GM06990 (cell line): ENCODE results near the gene PCDHA5.

ENCODE experiments used
- DNase-seq: peaks from one replicate; pipeline ENCODE4 v3.0.0-alpha.2; 2011; ENCODE audit not compliant: insufficient read length; ENCODE audit errors: extremely low read depth
- H3K27me3 ChIP-seq: replicated peaks from 2 replicates; pipeline ENCODE4 v1.6.0; 2011; ENCODE audit warnings: low read length; ENCODE audit not compliant: control insufficient read depth, insufficient read depth
- H3K36me3 ChIP-seq: 2 replicates; pipeline ENCODE4 v1.5.1; 2011; ENCODE audit warnings: low read length; ENCODE audit not compliant: control insufficient read depth, insufficient read depth
- H3K4me3 ChIP-seq: replicated peaks from 2 replicates; pipeline ENCODE4 v1.5.1; 2011; ENCODE audit warnings: low read depth, mild to moderate bottlenecking, control low read depth, low read length
- TF ChIP-seq, protein P1 (sequence below): IDR thresholded peaks from 2 replicates; pipeline ENCODE4 v1.5.1; 2011; ENCODE audit warnings: low read length, control low read depth, mild to moderate bottlenecking, inconsistent platforms; ENCODE audit not compliant: insufficient read depth, poor library complexity, severe bottlenecking

Gene PCDHA5

DNA sequence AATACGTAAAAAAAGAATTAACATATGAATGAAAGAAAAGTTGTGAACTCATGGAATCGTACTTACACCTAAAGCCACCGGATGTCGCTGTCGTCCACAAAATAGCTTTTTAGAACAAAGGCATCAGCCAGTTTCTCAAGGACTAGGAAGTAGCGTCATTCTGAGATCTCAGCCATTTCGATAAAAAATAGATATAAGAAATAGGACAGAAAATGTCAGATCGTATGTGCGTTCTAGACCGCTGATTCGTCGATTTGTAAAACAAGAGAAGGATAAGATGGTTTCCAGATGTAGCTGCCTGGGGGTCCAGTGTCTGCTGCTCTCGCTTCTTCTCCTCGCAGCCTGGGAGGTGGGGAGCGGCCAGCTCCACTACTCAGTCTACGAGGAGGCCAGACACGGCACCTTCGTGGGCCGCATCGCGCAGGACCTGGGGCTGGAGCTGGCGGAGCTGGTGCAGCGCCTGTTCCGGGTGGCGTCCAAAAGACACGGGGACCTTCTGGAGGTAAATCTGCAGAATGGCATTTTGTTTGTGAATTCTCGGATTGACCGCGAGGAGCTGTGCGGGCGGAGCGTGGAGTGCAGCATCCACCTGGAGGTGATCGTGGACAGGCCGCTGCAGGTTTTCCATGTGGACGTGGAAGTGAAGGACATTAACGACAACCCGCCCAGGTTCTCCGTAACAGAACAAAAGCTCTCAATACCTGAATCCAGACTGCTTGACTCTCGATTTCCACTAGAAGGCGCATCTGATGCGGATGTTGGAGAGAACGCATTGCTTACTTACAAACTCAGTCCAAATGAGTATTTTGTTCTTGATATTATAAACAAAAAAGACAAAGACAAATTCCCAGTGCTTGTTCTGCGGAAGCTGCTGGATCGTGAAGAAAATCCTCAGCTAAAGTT lies 34.6 kb downstream of the PCDHA5 start, which contains the start of gene PCDHA10:
Gene PCDHA10, plus strand, starts transcription at position 126 of the 903 bp plus-strand sequence. Its CDS starts 152 bp downstream, at position 278.
- TF ChIP-seq, protein P1, sequence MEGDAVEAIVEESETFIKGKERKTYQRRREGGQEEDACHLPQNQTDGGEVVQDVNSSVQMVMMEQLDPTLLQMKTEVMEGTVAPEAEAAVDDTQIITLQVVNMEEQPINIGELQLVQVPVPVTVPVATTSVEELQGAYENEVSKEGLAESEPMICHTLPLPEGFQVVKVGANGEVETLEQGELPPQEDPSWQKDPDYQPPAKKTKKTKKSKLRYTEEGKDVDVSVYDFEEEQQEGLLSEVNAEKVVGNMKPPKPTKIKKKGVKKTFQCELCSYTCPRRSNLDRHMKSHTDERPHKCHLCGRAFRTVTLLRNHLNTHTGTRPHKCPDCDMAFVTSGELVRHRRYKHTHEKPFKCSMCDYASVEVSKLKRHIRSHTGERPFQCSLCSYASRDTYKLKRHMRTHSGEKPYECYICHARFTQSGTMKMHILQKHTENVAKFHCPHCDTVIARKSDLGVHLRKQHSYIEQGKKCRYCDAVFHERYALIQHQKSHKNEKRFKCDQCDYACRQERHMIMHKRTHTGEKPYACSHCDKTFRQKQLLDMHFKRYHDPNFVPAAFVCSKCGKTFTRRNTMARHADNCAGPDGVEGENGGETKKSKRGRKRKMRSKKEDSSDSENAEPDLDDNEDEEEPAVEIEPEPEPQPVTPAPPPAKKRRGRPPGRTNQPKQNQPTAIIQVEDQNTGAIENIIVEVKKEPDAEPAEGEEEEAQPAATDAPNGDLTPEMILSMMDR: no peak
- no peak within 1 kb of the TSS for H3K4me3 ChIP-seq
- H3K36me3 ChIP-seq: no peaks in the 10 kb centered on the region
- DNase-seq: no peak
- H3K27me3 ChIP-seq: no peaks in the 10 kb centered on the region

DNA sequence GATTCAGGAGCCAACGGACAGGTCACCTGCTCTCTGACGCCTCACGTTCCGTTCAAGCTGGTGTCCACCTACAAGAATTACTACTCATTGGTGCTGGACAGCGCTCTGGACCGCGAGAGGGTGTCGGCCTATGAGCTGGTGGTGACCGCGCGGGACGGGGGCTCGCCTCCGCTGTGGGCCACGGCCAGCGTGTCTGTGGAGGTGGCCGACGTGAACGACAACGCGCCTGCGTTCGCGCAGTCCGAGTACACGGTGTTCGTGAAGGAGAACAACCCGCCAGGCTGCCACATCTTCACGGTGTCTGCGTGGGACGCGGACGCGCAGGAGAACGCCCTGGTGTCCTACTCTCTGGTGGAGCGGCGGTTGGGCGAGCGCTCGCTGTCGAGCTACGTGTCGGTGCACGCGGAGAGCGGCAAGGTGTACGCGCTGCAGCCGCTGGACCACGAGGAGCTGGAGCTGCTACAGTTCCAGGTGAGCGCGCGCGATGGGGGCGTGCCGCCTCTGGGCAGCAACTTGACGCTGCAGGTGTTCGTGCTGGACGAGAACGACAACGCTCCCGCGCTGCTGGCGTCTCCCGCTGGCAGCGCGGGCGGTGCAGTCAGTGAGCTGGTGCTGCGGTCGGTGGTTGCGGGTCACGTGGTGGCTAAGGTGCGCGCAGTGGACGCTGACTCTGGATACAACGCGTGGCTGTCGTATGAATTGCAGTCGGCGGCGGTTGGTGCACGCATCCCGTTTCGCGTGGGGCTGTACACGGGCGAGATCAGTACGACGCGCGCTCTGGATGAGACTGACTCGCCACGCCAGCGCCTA lies 36.0 kb downstream of the PCDHA5 start:
- no peak for DNase-seq

DNA sequence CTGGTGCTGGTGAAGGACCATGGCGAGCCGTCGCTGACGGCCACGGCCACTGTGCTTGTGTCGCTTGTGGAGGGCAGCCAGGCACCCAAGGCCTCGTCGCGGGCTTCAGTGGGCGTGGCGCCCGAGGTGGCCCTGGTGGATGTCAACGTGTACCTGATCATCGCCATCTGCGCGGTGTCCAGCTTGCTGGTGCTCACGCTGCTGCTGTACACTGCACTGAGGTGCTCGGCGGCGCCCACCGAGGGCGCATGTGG lies 36.5 kb downstream of the PCDHA5 start:
- H3K27me3 ChIP-seq: no peaks in the 10 kb centered on the region
- DNase-seq: no peak
- H3K4me3 ChIP-seq: no peak overlapping the region
- TF ChIP-seq, protein P1: no peak
- H3K36me3 ChIP-seq: no peaks in the 10 kb centered on the region

More for the DNA sequence above, 36.0 kb downstream of the PCDHA5 start:
- Histone ChIP-seq H3K4me3 (no peak overlapping the region), H3K27me3 (no peaks in the 10 kb centered on the region), H3K36me3 (no peaks in the 10 kb centered on the region)
- TF ChIP-seq, protein P1: no peak

DNA sequence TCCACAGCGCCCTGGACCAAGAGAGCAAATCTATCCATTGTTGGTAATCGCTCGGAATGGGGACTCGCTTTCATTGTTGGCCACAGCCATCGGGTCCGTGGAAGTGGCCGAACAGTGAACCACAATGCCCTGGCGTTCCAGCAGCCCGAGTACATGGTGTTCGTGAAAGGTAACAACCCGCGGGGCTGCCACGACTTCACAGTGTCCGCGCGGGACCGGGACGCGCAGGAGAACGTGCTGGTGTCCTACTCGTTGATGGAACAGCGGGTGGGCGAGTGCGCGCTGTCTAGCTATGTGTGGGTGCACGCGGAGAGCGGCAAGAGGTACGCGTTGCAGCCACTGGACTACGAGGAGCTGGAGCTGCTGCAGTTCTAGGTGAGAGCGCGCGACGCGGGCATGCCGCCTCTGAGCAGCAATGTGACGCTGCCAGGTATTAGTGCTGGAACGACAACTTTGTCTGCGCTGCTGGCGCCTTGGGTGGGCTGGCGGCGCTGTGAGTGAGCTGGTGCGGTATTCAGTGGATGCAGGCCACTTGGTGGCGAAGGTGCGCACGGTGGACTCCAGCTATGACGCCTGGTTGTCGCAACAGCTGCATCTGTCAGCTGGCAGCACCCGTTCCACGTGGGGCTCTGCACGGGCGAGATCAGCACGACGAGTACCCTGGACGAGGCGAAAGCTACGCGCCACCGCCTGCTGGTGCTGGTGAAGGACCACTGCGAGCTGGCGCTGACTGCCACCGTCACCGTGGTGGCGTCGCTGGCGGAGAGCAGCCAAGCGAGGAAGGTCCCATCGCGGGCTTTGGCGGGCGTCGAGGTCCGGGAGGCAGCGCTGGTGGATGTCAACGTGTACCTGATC lies 41.3 kb downstream of the PCDHA5 start:
- TF ChIP-seq, protein P1: no peak
- no peaks in the 10 kb centered on the region for H3K36me3 ChIP-seq
- H3K27me3 ChIP-seq: no peaks in the 10 kb centered on the region
- H3K4me3 ChIP-seq: no peak overlapping the region
- DNase-seq: no peak

DNA sequence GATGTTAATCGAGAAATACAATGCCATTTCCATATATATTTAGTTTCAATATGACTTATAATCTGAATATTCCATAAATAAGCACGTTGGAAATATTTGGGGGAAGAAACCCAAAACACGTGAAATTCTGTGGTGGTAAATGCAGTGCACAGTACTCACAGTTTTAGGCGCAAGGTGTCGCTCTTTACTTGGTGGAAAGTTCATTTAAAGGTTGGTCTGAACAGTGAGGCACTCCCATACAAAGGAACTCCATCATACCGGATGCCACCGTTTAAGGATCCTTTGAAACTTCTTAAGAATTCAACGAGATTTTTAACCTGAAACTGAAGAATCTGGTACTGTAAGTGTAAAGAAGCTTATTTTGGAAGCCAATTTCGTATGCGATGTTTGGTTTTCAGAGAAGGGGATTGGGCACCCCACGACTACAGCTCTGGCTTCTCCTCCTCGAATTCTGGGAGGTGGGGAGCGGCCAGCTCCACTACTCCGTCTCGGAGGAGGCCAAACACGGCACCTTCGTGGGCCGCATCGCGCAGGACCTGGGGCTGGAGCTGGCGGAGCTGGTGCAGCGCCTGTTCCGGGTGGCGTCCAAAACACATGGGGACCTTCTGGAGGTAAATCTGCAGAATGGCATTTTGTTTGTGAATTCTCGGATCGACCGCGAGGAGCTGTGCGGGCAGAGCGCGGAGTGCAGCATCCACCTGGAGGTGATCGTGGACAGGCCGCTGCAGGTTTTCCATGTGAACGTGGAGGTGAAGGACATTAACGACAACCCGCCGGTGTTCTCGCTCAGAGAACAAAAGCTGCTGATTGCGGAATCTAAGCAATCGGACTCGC lies 47.5 kb downstream of the PCDHA5 start, which contains the start of gene PCDHA11:
Gene PCDHA11, plus strand, starts transcription at position 237 of the 834 bp plus-strand sequence. Its CDS starts 147 bp downstream, at position 384.
- H3K4me3 ChIP-seq: no peak within 1 kb of the TSS
- TF ChIP-seq, protein P1: no peak

More for the DNA sequence above, 47.5 kb downstream of the PCDHA5 start, which contains the start of gene PCDHA11:
- Histone ChIP-seq H3K36me3 (no peaks in the 10 kb centered on the region), H3K27me3 (no peaks in the 10 kb centered on the region)
- DNase-seq: no peak
